ENCODE measurements around the gene PPP1R12A. TPM values are rescaled to one million over a fixed set of nuclear protein-coding genes. Genes with fewer than 3 reads are reported as not detected.

The PPP1R12A gene
- total RNA-seq, 4 donors from 2014 or later, result 387 to 683 (median 563) TPM

- WGBS, 2 donors (ENCODE audit: low coverage in 1 of 2), result 46 to 64% methylated on average over 2 of the region's 2 CpGs
- H3K9me3 ChIP-seq, result no peaks in the 10 kb centered on the region
- H3K4me3 ChIP-seq, result no peak overlapping the region
- ATAC-seq, result no peak
- H3K27me3 ChIP-seq, result no peaks in the 10 kb centered on the region
- peaks cover 0 to 36% of the 10 kb centered on the region in 2 donors for H3K36me3 ChIP-seq
- H3K27ac ChIP-seq, result peak overlapping the region in 2 of 4 donors; percentile 3 to 29
- no peak for TF ChIP-seq POLR2A (IDR thresholded peaks at IDR 0.05)
- no peak for TF ChIP-seq EP300 (IDR thresholded peaks at IDR 0.05)
- no peak for TF ChIP-seq CTCF (IDR thresholded peaks at IDR 0.05)
- TF ChIP-seq POLR2AphosphoS5 (IDR thresholded peaks at IDR 0.05), result no peak
- H3K4me1 ChIP-seq, result peaks cover 4 to 70% (median 5%) of the 10 kb centered on the region in 3 donors
These were observed 92.3 kb downstream of the PPP1R12A start for GRCh38 chr12:79842630-79843029.

GRCh38 chr12:79841878-79842265 is 93.0 kb downstream of the PPP1R12A start:
- no peak for TF ChIP-seq CTCF (IDR thresholded peaks at IDR 0.05)
- no peak for TF ChIP-seq POLR2AphosphoS5 (IDR thresholded peaks at IDR 0.05)
- no peak for TF ChIP-seq EP300 (IDR thresholded peaks at IDR 0.05)
- no peak for TF ChIP-seq POLR2A (IDR thresholded peaks at IDR 0.05)
- 64 to 92% methylated on average over 2 to 4 of the region's 4 CpGs for WGBS, 2 donors (ENCODE audit: low coverage in 1 of 2)
- H3K4me3 ChIP-seq, result no peak overlapping the region
- H3K27ac ChIP-seq, result peak overlapping the region; percentile 3 to 22 (median 19)
- peaks cover 0 to 36% of the 10 kb centered on the region in 2 donors for H3K36me3 ChIP-seq
- H3K27me3 ChIP-seq, result no peaks in the 10 kb centered on the region
- no peaks in the 10 kb centered on the region for H3K9me3 ChIP-seq
- no peak for ATAC-seq
- peaks cover 0 to 69% (median 7%) of the 10 kb centered on the region in 3 donors for H3K4me1 ChIP-seq

GRCh38 chr12:79841248-79841877 is 93.5 kb downstream of the PPP1R12A start:
- TF ChIP-seq POLR2AphosphoS5 (IDR thresholded peaks at IDR 0.05) (no peak), EP300 (IDR thresholded peaks at IDR 0.05) (no peak), POLR2A (IDR thresholded peaks at IDR 0.05) (no peak), CTCF (IDR thresholded peaks at IDR 0.05) (no peak)
- Histone ChIP-seq H3K4me1 (peaks cover 0 to 69% (median 10%) of the 10 kb centered on the region in 3 donors), H3K27me3 (no peaks in the 10 kb centered on the region), H3K27ac (peak overlapping the region in 3 of 4 donors; percentile 20 to 26 (median 22)), H3K4me3 (no peak overlapping the region), H3K9me3 (no peaks in the 10 kb centered on the region), H3K36me3 (peaks cover 0 to 36% of the 10 kb centered on the region in 2 donors)
- ATAC-seq, result no peak
- WGBS, 2 donors (ENCODE audit: low coverage in 1 of 2), result 26 to 52% methylated on average over 4 of the region's 4 CpGs

GRCh38 chr12:79838359-79838758 is 96.5 kb downstream of the PPP1R12A start:
- Histone ChIP-seq H3K4me1 (peaks cover 6 to 81% (median 22%) of the 10 kb centered on the region in 3 donors), H3K4me3 (no peak overlapping the region), H3K27ac (no peak overlapping the region), H3K36me3 (peaks cover 0 to 20% of the 10 kb centered on the region in 2 donors), H3K9me3 (no peaks in the 10 kb centered on the region), H3K27me3 (no peaks in the 10 kb centered on the region)
- WGBS, 2 donors (ENCODE audit: low coverage in 1 of 2), result 93 to 100% methylated on average over 2 to 3 of the region's 3 CpGs
- ATAC-seq, result no peak
- TF ChIP-seq CTCF (IDR thresholded peaks at IDR 0.05) (no peak), POLR2AphosphoS5 (IDR thresholded peaks at IDR 0.05) (no peak), EP300 (IDR thresholded peaks at IDR 0.05) (no peak), POLR2A (IDR thresholded peaks at IDR 0.05) (no peak)

- H3K27me3 ChIP-seq, result no peaks in the 10 kb centered on the region
- H3K9me3 ChIP-seq, result no peaks in the 10 kb centered on the region
- TF ChIP-seq EP300 (IDR thresholded peaks at IDR 0.05) (no peak), POLR2AphosphoS5 (IDR thresholded peaks at IDR 0.05) (no peak), POLR2A (IDR thresholded peaks at IDR 0.05) (no peak), CTCF (IDR thresholded peaks at IDR 0.05) (no peak)
- WGBS, 2 donors (ENCODE audit: low coverage in 1 of 2), result 88 to 93% methylated on average over 4 to 5 of the region's 5 CpGs
- no peak overlapping the region for H3K27ac ChIP-seq
- H3K4me3 ChIP-seq, result no peak overlapping the region
- H3K36me3 ChIP-seq, result peaks cover 0 to 14% of the 10 kb centered on the region in 2 donors
- peaks cover 6 to 85% (median 24%) of the 10 kb centered on the region in 3 donors for H3K4me1 ChIP-seq
- ATAC-seq, result no peak
These were observed 97.3 kb downstream of the PPP1R12A start for GRCh38 chr12:79837575-79837974.
